GM23338 (cell line): ENCODE results near the gene FKBP1A.

ENCODE experiments used
- EZH2 ChIP-seq: fragments of 200-600 bp; sonication (generic); IDR thresholded peaks from one replicate; pipeline ENCODE4 v1.8.0; 2017; ENCODE audit warnings: antibody characterized with exemption, mild to moderate bottlenecking, low read depth; ENCODE audit not compliant: unreplicated experiment
- POLR2AphosphoS5 ChIP-seq: IDR thresholded peaks from 2 replicates; pipeline ENCODE4 v1.6.1; 2016; ENCODE audit warnings: antibody characterized with exemption, low read depth

- TF ChIP-seq EZH2, result no peak
- TF ChIP-seq POLR2AphosphoS5, result no peak
These were observed 9.3 kb upstream of the FKBP1A start for GRCh38 chr20:1402149-1402548.
